Smooth muscle cell (in vitro differentiated cells): ENCODE measurements around the gene SLC16A12. TPM values are rescaled to one million over a fixed set of nuclear protein-coding genes. Genes with fewer than 3 reads are reported as not detected.

ENCODE experiments used
- DNase-seq: peaks from one replicate; lab custom pipeline; 2025; ENCODE audit not compliant: unreplicated experiment; lab: John Stamatoyannopoulos, UW
- H2AFZ ChIP-seq: fragments of 200-600 bp; sonication (generic); 2 replicates; pipeline ENCODE4 v1.6.0; 2016; ENCODE audit warnings: antibody characterized with exemption, low read depth, mild to moderate bottlenecking
- H3F3A ChIP-seq: fragments of 200-600 bp; sonication (generic); 2 replicates; pipeline ENCODE4 v1.6.0; 2017; ENCODE audit warnings: antibody characterized with exemption, low read depth
- H3K27ac ChIP-seq: fragments of 200-600 bp; sonication (generic); 2 replicates; pipeline ENCODE4 v1.5.1; 2016; ENCODE audit warnings: low read depth, mild to moderate bottlenecking
- H3K27me3 ChIP-seq: fragments of 200-600 bp; sonication (generic); 2 replicates; pipeline ENCODE4 v1.6.1; 2016; ENCODE audit warnings: low read depth, mild to moderate bottlenecking
- H3K36me3 ChIP-seq: fragments of 200-600 bp; sonication (generic); 2 replicates; pipeline ENCODE4 v1.5.1; 2016; ENCODE audit warnings: low read depth
- H3K4me1 ChIP-seq: fragments of 200-600 bp; sonication (generic); 2 replicates; pipeline ENCODE4 v1.5.1; 2016; ENCODE audit warnings: low read depth
- H3K4me2 ChIP-seq: fragments of 200-600 bp; sonication (generic); 2 replicates; pipeline ENCODE4 v1.6.0; 2016; ENCODE audit warnings: mild to moderate bottlenecking
- H3K4me3 ChIP-seq: fragments of 200-600 bp; sonication (generic); 2 replicates; pipeline ENCODE4 v1.5.1; 2016; ENCODE audit warnings: mild to moderate bottlenecking
- H3K79me2 ChIP-seq: fragments of 200-600 bp; sonication (generic); 2 replicates; pipeline ENCODE4 v1.6.0; 2016; ENCODE audit warnings: low read depth, mild to moderate bottlenecking
- H3K9ac ChIP-seq: fragments of 200-600 bp; sonication (generic); 2 replicates; pipeline ENCODE4 v1.6.0; 2016; ENCODE audit warnings: low read depth
- H3K9me3 ChIP-seq: fragments of 200-600 bp; sonication (generic); replicated peaks from 2 replicates; pipeline ENCODE4 v1.5.1; 2016; ENCODE audit warnings: low read depth
- H4K20me1 ChIP-seq: fragments of 200-600 bp; sonication (generic); 2 replicates; pipeline ENCODE4 v1.6.0; 2016; ENCODE audit warnings: low read depth
- WGBS: methylation state at CpG from one replicate; pipeline ENCODE4 v1.1.7; 2016; ENCODE audit warnings: low lambda C conversion rate; 5-methylcytosine and 5-hydroxymethylcytosine counted together
- polyA plus RNA-seq: library from polyadenylated mRNA; unstranded; fragments of >200 nt; fragmentation: Nextera tagmentation; extraction: Ambion mirVana; gene quantifications from 2 replicates; pipeline ENCODE4 v1.2.1, GENCODE V29; 2016
- total RNA-seq: library from RNA; depleted of rRNA; stranded (reverse); fragments of >200 nt; gene quantifications from 2 replicates; pipeline ENCODE4 v1.2.3, GENCODE V29; 2014
- TF ChIP-seq, protein P1 (sequence below): fragments of 200-600 bp; sonication (generic); IDR thresholded peaks from 2 replicates; pipeline ENCODE4 v1.5.1; 2017; ENCODE audit warnings: borderline replicate concordance, mild to moderate bottlenecking, antibody characterized with exemption; ENCODE audit not compliant: insufficient read depth, poor library complexity, severe bottlenecking

Gene SLC16A12
- total and polyA plus RNA-seq, 2 experiments from 2014 or later, result not detected

GRCh38 chr10:89491932-89492331 is 43.5 kb downstream of the SLC16A12 start:
- Histone ChIP-seq H3K9ac (no peak overlapping the region), H3K9me3 (no peaks in the 10 kb centered on the region), H3K27ac (no peak overlapping the region), H3K4me3 (no peak overlapping the region), H3K4me2 (no peak overlapping the region), H4K20me1 (no peaks in the 10 kb centered on the region), H3K4me1 (peaks cover 6% of the 10 kb centered on the region), H3K36me3 (no peaks in the 10 kb centered on the region), H3K79me2 (no peaks in the 10 kb centered on the region), H2AFZ (no peak overlapping the region), H3F3A (no peaks in the 10 kb centered on the region), H3K27me3 (no peaks in the 10 kb centered on the region)
- 83% methylated on average over 2 of the region's 2 CpGs for WGBS
- DNase-seq, result no peak
- TF ChIP-seq, protein P1, sequence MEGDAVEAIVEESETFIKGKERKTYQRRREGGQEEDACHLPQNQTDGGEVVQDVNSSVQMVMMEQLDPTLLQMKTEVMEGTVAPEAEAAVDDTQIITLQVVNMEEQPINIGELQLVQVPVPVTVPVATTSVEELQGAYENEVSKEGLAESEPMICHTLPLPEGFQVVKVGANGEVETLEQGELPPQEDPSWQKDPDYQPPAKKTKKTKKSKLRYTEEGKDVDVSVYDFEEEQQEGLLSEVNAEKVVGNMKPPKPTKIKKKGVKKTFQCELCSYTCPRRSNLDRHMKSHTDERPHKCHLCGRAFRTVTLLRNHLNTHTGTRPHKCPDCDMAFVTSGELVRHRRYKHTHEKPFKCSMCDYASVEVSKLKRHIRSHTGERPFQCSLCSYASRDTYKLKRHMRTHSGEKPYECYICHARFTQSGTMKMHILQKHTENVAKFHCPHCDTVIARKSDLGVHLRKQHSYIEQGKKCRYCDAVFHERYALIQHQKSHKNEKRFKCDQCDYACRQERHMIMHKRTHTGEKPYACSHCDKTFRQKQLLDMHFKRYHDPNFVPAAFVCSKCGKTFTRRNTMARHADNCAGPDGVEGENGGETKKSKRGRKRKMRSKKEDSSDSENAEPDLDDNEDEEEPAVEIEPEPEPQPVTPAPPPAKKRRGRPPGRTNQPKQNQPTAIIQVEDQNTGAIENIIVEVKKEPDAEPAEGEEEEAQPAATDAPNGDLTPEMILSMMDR, result no peak

DNA sequence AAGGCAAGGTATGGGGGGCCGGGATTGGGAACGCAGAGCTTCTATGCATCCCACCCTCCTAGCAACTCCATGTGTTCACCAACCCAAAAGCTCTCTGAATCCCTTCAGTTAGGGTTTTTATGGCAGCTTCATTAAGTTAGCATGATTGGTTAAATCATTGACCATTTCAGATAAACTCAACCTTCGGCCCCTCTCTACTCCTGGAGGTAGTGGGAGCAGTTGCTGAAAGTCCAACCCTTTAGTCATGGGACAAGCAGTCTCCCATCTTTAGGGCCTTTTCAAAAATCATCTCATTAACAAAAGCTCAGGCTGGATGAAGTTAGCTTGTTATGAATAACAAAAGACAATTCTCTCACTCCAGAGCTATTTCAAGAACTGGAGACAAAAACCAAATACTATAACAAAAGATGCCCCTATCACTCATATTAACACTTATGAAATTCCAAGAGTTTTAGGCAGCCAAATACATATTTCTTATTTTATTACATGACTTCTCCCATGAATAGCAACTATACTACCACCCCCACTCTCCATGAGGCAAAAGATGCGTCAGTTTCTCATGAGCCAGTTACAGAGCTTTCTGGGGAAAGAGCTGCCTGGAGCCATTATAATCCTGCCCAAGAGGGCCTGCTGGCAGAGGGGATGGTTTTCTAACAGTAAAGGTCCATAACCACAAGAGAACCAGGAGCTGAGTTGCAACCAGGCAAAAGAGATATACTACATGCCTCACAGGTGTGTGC is 44.6 kb downstream of the SLC16A12 start:
- H4K20me1 ChIP-seq, result no peaks in the 10 kb centered on the region
- WGBS, result 90% methylated on average over 4 of the region's 4 CpGs
- no peak overlapping the region for H3K9ac ChIP-seq
- H3K9me3 ChIP-seq, result no peaks in the 10 kb centered on the region
- H3F3A ChIP-seq, result no peaks in the 10 kb centered on the region
- H3K4me1 ChIP-seq, result peaks cover 6% of the 10 kb centered on the region
- H3K79me2 ChIP-seq, result no peaks in the 10 kb centered on the region
- H3K36me3 ChIP-seq, result no peaks in the 10 kb centered on the region
- H2AFZ ChIP-seq, result no peak overlapping the region
- TF ChIP-seq, protein P1, result no peak
- no peak overlapping the region for H3K27ac ChIP-seq
- no peak overlapping the region for H3K4me3 ChIP-seq
- H3K4me2 ChIP-seq, result no peak overlapping the region
- H3K27me3 ChIP-seq, result no peaks in the 10 kb centered on the region
- no peak for DNase-seq

DNA sequence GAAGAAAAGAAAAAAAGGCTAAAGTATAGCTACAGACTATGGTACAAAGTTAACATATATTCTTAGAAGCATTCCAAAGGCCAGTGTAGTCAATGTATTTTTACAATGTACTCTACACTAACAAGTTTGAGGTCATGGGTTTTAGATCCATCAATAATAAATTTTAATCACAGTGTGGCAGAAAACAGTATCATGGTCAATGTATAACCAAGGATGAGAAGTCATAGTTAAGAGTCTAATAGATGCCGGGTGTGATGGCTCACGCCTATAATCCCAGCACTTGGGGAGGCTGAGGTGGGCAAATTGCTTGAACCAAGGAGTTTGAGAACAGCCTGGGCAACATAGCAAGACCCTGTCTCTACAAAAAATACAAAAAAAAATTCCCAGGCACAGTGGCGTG is 53.1 kb downstream of the SLC16A12 start:
- WGBS, result 98% methylated on average over 3 of the region's 3 CpGs
- Histone ChIP-seq H3K27ac (peak overlapping the region; percentile 26), H3K36me3 (no peaks in the 10 kb centered on the region), H3K4me1 (no peaks in the 10 kb centered on the region), H3K79me2 (no peaks in the 10 kb centered on the region), H3K27me3 (no peaks in the 10 kb centered on the region), H3K9me3 (no peaks in the 10 kb centered on the region), H4K20me1 (no peaks in the 10 kb centered on the region), H3K4me3 (no peak overlapping the region), H3K4me2 (peak overlapping the region; percentile 20), H3F3A (no peaks in the 10 kb centered on the region), H3K9ac (no peak overlapping the region), H2AFZ (no peak overlapping the region)
- no peak for DNase-seq
- TF ChIP-seq, protein P1, result no peak

- DNase-seq, result no peak
- no peaks in the 10 kb centered on the region for H3K4me1 ChIP-seq
- H3K4me2 ChIP-seq, result peak overlapping the region; percentile 20
- H3K79me2 ChIP-seq, result no peaks in the 10 kb centered on the region
- no peak overlapping the region for H3K9ac ChIP-seq
- H3K4me3 ChIP-seq, result no peak overlapping the region
- 44% methylated on average over 3 of the region's 3 CpGs for WGBS
- no peaks in the 10 kb centered on the region for H4K20me1 ChIP-seq
- H3K27ac ChIP-seq, result peak overlapping the region; percentile 26
- H2AFZ ChIP-seq, result no peak overlapping the region
- TF ChIP-seq, protein P1, result no peak
- H3F3A ChIP-seq, result no peaks in the 10 kb centered on the region
- no peaks in the 10 kb centered on the region for H3K9me3 ChIP-seq
- H3K27me3 ChIP-seq, result no peaks in the 10 kb centered on the region
- no peaks in the 10 kb centered on the region for H3K36me3 ChIP-seq
Measured at GRCh38 chr10:89481662-89482061, 53.7 kb downstream of the SLC16A12 start.
